H1 (cell line): ENCODE results near the gene ANKRD13B. TPM values are rescaled to one million over a fixed set of nuclear protein-coding genes. Genes with fewer than 3 reads are reported as not detected.

ENCODE experiments used
- CTCF ChIA-PET: fragments of 300-600 bp; sonication (Branson Sonifier 250); formaldehyde crosslinking; loops from one replicate; lab custom pipeline; 2021; ENCODE audit not compliant: partially characterized antibody; lab: Charles Lee
- POLR2A ChIA-PET: fragments of 300-600 bp; sonication (Branson Sonifier 250); formaldehyde crosslinking; loops from one replicate; lab custom pipeline; 2021; ENCODE audit warnings: inconsistent platforms; ENCODE audit not compliant: partially characterized antibody; lab: Charles Lee
- DNase-seq, 2 experiments: peaks; one replicate each; pipeline versions ENCODE4 v3.0.0 to v3.0.0-alpha.2; 2010 to 2022; ENCODE audit warnings: low spot score in 2 of 2, low read depth in 1 of 2, mixed read lengths in 1 of 2
- FAIRE-seq: peaks from 2 replicates; lab custom pipeline; 2011; peaks lifted over from hg19 to GRCh38; lab: Jason Lieb, UNC
- H2AFZ ChIP-seq: 2 replicates; pipeline ENCODE4 v1.8.1; 2012; ENCODE audit warnings: low read length, inconsistent platforms
- H2AK5ac ChIP-seq: 2 replicates; pipeline ENCODE4 v1.6.1; 2013; ENCODE audit warnings: low read depth, low read length
- H2BK120ac ChIP-seq: replicated peaks from 2 replicates; pipeline ENCODE3; 2013; ENCODE audit warnings: low read depth, low read length, inconsistent platforms
- H2BK12ac ChIP-seq: 2 replicates; pipeline ENCODE4 v1.6.1; 2013; ENCODE audit warnings: low read depth, low read length
- H2BK15ac ChIP-seq: 2 replicates; pipeline ENCODE4 v1.6.1; 2013; ENCODE audit warnings: low read length
- H2BK20ac ChIP-seq: 2 replicates; pipeline ENCODE4 v1.6.1; 2013; ENCODE audit warnings: low read length
- H2BK5ac ChIP-seq: 2 replicates; pipeline ENCODE4 v1.6.1; 2013; ENCODE audit warnings: low read depth, low read length
- H3K14ac ChIP-seq: 2 replicates; pipeline ENCODE4 v1.6.1; 2013; ENCODE audit warnings: inconsistent platforms; ENCODE audit not compliant: insufficient read length
- H3K18ac ChIP-seq: 2 replicates; pipeline ENCODE4 v1.6.1; 2013; ENCODE audit warnings: low read length; ENCODE audit errors: extremely low read depth
- H3K23ac ChIP-seq: 2 replicates; pipeline ENCODE4 v1.6.1; 2013; ENCODE audit warnings: inconsistent platforms; ENCODE audit not compliant: insufficient read length
- H3K23me2 ChIP-seq: 2 replicates; pipeline ENCODE4 v1.6.1; 2013; ENCODE audit warnings: low read depth, low read length
- H3K27ac ChIP-seq: 2 replicates; pipeline ENCODE4 v1.6.1; 2011; ENCODE audit warnings: low read depth, low read length, inconsistent platforms
- H3K27me3 ChIP-seq, 4 experiments: replicated peaks in 1 of 4; 1 replicate in 1 of 4; 2 replicates in 3 of 4; pipeline versions ENCODE4 v1.6.1 to v1.8.1; 2011 to 2013; ENCODE audit warnings: low read length in 3 of 4, mild to moderate bottlenecking in 3 of 4, inconsistent platforms in 2 of 4, mixed read lengths in 2 of 4, moderate library complexity in 1 of 4; ENCODE audit not compliant: control insufficient read depth in 3 of 4, insufficient read depth in 3 of 4; ENCODE audit errors: extremely low read depth in 1 of 4
- H3K36me3 ChIP-seq, 4 experiments: 2 replicates each; pipeline versions ENCODE4 v1.6.1 to v1.8.1; 2011 to 2013; ENCODE audit warnings: mild to moderate bottlenecking in 4 of 4, low read length in 3 of 4, moderate library complexity in 2 of 4, control low read depth in 1 of 4, inconsistent platforms in 1 of 4; ENCODE audit not compliant: insufficient read depth in 4 of 4, control insufficient read depth in 2 of 4
- H3K4ac ChIP-seq: replicated peaks from 2 replicates; pipeline ENCODE3; 2013; ENCODE audit warnings: low read length, low read depth, mixed read lengths, inconsistent platforms; ENCODE audit not compliant: insufficient read length
- H3K4me1 ChIP-seq, 4 experiments: replicated peaks in 1 of 4; 1 replicate in 1 of 4; 2 replicates in 3 of 4; pipeline versions ENCODE4 v1.6.1 to v1.8.1; 2011 to 2013; ENCODE audit warnings: low read length in 3 of 4, inconsistent platforms in 2 of 4, mixed read lengths in 1 of 4; ENCODE audit not compliant: insufficient read depth in 4 of 4, control insufficient read depth in 3 of 4
- H3K4me2 ChIP-seq, 2 experiments: 2 replicates each; pipeline versions ENCODE4 v1.6.1 to v1.8.1; 2011 to 2013; ENCODE audit warnings: low read depth in 2 of 2, low read length in 2 of 2, control low read depth in 1 of 2, inconsistent platforms in 1 of 2, mild to moderate bottlenecking in 1 of 2; ENCODE audit not compliant: insufficient read depth in 1 of 2
- H3K4me3 ChIP-seq, 4 experiments: fragments of 200-600, 300-600 bp in 1 of 4; sonication (generic), shearing (Covaris generic), sonication (Bioruptor Twin) in 1 of 4; 2 replicates each; pipeline versions ENCODE4 v1.5.1 to v1.8.1; 2011 to 2016; ENCODE audit warnings: low read length in 4 of 4, low read depth in 3 of 4, control low read depth in 2 of 4, inconsistent platforms in 2 of 4, mild to moderate bottlenecking in 2 of 4, mixed read lengths in 1 of 4, moderate library complexity in 1 of 4; ENCODE audit not compliant: insufficient read depth in 2 of 4; ENCODE audit errors: extremely low read depth in 1 of 4
- H3K56ac ChIP-seq: replicated peaks from 2 replicates; pipeline ENCODE3; 2013; ENCODE audit warnings: low read depth, mild to moderate bottlenecking, mixed read lengths, low read length, inconsistent platforms; ENCODE audit not compliant: insufficient read length
- H3K79me1 ChIP-seq: 2 replicates; pipeline ENCODE4 v1.6.1; 2013; ENCODE audit warnings: low read depth, low read length, control low read depth
- H3K79me2 ChIP-seq, 2 experiments: 2 replicates each; pipeline versions ENCODE4 v1.6.1 to v1.8.1; 2012 to 2013; ENCODE audit warnings: low read length in 2 of 2, mild to moderate bottlenecking in 2 of 2, inconsistent platforms in 1 of 2; ENCODE audit not compliant: insufficient read depth in 2 of 2, control insufficient read depth in 1 of 2
- H3K9ac ChIP-seq, 4 experiments: replicated peaks in 1 of 4; 1 replicate in 1 of 4; 2 replicates in 3 of 4; pipeline versions ENCODE4 v1.6.1 to v1.8.1; 2011 to 2013; ENCODE audit warnings: low read depth in 3 of 4, low read length in 3 of 4, control low read depth in 2 of 4, mild to moderate bottlenecking in 2 of 4, moderate library complexity in 2 of 4, inconsistent platforms in 1 of 4; ENCODE audit errors: extremely low read depth in 1 of 4
- H3K9me3 ChIP-seq, 2 experiments: 2 replicates each; pipeline versions ENCODE4 v1.6.1 to v1.8.1; 2012 to 2013; ENCODE audit warnings: mild to moderate bottlenecking in 2 of 2, moderate library complexity in 2 of 2, control low read depth in 1 of 2, inconsistent platforms in 1 of 2, low read depth in 1 of 2, low read length in 1 of 2, mixed read lengths in 1 of 2; ENCODE audit not compliant: insufficient read depth in 2 of 2
- H4K20me1 ChIP-seq, 2 experiments: replicated peaks in 1 of 2; 2 replicates each; pipeline versions ENCODE3 to v1.8.1; 2011 to 2013; ENCODE audit warnings: inconsistent platforms in 2 of 2, low read length in 2 of 2, mild to moderate bottlenecking in 1 of 2; ENCODE audit not compliant: insufficient read depth in 2 of 2, control insufficient read depth in 1 of 2
- H4K5ac ChIP-seq: 2 replicates; pipeline ENCODE4 v1.6.1; 2013; ENCODE audit warnings: low read length, low read depth, mixed read lengths, inconsistent platforms; ENCODE audit not compliant: insufficient read length
- H4K8ac ChIP-seq: 2 replicates; pipeline ENCODE4 v1.8.0; 2013; ENCODE audit warnings: mild to moderate bottlenecking, moderate library complexity, low read length, inconsistent platforms; ENCODE audit not compliant: insufficient read depth; ENCODE audit errors: extremely low read depth
- H4K91ac ChIP-seq: replicated peaks from 2 replicates; pipeline ENCODE3; 2013; ENCODE audit warnings: low read length, mixed read lengths, inconsistent platforms; ENCODE audit not compliant: insufficient read length
- ASH2L ChIP-seq: fragments of 200-600, 300-600 bp; sonication (generic); IDR thresholded peaks from one replicate; pipeline ENCODE4 v1.7.1; 2017; ENCODE audit warnings: low read length
- YY1 ChIP-seq: IDR thresholded peaks from 2 replicates; pipeline ENCODE4 v1.6.1; 2011; ENCODE audit warnings: low read depth, mild to moderate bottlenecking, low read length
- WGBS, 2 experiments: shearing (Covaris generic) in 1 of 2; methylation state at CpG; one replicate each; pipeline versions ENCODE4 v1.1.6 to v1.1.7; 2013 to 2015; ENCODE audit warnings: low lambda C conversion rate in 2 of 2, mixed read lengths in 2 of 2, inconsistent platforms in 1 of 2, low coverage in 1 of 2, missing lambda C conversion rate in 1 of 2; ENCODE audit not compliant: insufficient replicate concordance in 2 of 2, insufficient coverage in 1 of 2, insufficient read length in 1 of 2; ENCODE audit errors: extremely low coverage in 1 of 2, missing lambda C conversion rate in 1 of 2; 5-methylcytosine and 5-hydroxymethylcytosine counted together
- polyA plus RNA-seq, 7 experiments: library from polyadenylated mRNA; depleted of rRNA in 3 of 7; stranded (reverse) in 5 of 7; unstranded in 2 of 7; fragments of >200 nt in 5 of 7; fragments of 200-250 nt in 2 of 7; gene quantifications; 1 replicate in 5 of 7; 2 replicates in 1 of 7; 4 replicates in 1 of 7; pipeline versions ENCODE4 v1.2.1 to v1.2.3, GENCODE V29; 2011 to 2013; ENCODE audit warnings: missing spikeins in 2 of 7, mixed read lengths in 2 of 7
- total RNA-seq: library from RNA; stranded (reverse); fragmentation: NEBNext Ultra II Directional; extraction: Animal tissue kit (Norgen Biotek cat#: 25700); gene quantifications from 2 replicates; pipeline ENCODE4 v1.2.1, GENCODE V29; 2021

Gene ANKRD13B
- total and polyA plus RNA-seq, 2 of the 8 experiments (the other 6 are each of a cell fraction or from before 2014, with no cell fraction given): 16.4 to 48.5 TPM

DNA sequence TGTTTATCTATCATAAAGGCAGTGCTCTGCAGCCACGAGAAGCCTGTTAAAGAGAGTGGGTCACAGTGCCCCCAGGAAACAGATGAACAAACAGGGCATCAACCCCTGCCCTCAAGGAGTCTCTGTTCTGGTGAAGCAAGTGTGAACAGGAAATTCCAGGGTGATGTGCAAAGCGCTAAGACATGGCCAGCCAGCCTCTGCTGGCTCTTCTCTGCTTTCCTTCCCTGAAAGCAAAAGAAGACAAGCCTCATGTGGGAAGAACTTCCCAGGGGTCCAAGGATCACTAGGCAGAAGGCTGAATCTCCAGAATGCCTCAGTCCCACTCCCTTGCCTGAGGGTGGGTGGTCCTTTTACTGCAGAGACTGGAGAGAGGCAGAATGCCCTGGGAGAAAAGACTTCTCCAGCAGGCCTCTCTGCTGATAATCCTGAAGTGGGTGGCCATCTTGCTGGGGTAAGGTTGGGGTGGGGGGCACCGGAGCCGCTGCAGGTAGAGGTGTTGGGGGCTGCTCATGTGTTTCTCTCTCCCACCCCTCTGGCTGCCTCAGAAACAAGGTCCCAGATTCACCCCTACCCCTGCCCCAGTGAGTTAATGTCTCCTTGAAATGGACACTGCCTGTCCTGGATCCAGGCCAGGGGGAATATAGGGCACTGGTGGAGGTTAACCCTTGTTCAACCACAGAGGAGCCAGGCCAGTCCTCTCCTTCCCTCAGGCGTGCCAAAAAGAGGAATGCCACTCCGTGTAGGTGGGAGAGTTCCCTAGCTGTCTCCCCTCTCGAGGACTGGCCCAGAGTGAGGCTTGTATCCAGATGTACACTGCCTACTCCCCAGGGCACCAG is 2.4 kb downstream of the ANKRD13B start:
- H4K5ac ChIP-seq: no peak overlapping the region
- no peak overlapping the region for H2BK5ac ChIP-seq
- no peak overlapping the region for H3K23ac ChIP-seq
- WGBS, 2 experiments: 88% methylated on average over 7 of the region's 7 CpGs; no CpG with 5 or more reads in 1 of the 2 experiments
- POLR2A ChIA-PET: interaction anchor here (0.9 to 1.7 kb wide), 3 partner anchors 13 to 23 kb away, joined by 4 read pairs; no protein-coding TSS in a partner anchor
- peak overlapping the region; percentile 19; the same call in 1 of the 2 replicates for H2BK12ac ChIP-seq
- no peak overlapping the region; a peak in 1 of 4 replicates for H3K4me2 ChIP-seq
- FAIRE-seq (no peak), DNase-seq (no peak)
- peaks cover 10 to 53% (median 35%) of the 10 kb centered on the region in 4 experiments for H3K4me1 ChIP-seq
- H4K8ac ChIP-seq: no peak overlapping the region
- H3K18ac ChIP-seq: no peak overlapping the region
- no peak overlapping the region for H3K56ac ChIP-seq
- no peak overlapping the region for H3K27ac ChIP-seq
- H3K4me3 ChIP-seq: no peak overlapping the region
- peaks cover 0 to 19% of the 10 kb centered on the region in 2 experiments for H4K20me1 ChIP-seq
- no peaks in the 10 kb centered on the region for H3K36me3 ChIP-seq
- no peak overlapping the region for H3K4ac ChIP-seq
- H2BK20ac ChIP-seq: no peak overlapping the region
- H3K79me1 ChIP-seq: peaks cover 9% of the 10 kb centered on the region
- no peak overlapping the region for H2BK120ac ChIP-seq
- H3K9ac ChIP-seq: no peak overlapping the region
- peaks cover 26% of the 10 kb centered on the region for H3K23me2 ChIP-seq
- H3K79me2 ChIP-seq: peaks cover 0 to 37% of the 10 kb centered on the region in 2 experiments; a peak in 2 of 4 replicates
- no peak overlapping the region for H3K14ac ChIP-seq
- no peak overlapping the region for H2BK15ac ChIP-seq
- no peaks in the 10 kb centered on the region for H3K9me3 ChIP-seq
- H2AFZ ChIP-seq: no peak overlapping the region
- TF ChIP-seq ASH2L (no peak), YY1 (0 out of 2 replicates have a peak, but pooled peaks have one; percentile 9)
- H4K91ac ChIP-seq: no peak overlapping the region
- no peak overlapping the region for H2AK5ac ChIP-seq
- CTCF ChIA-PET: interaction anchor here (0.9 to 8.1 kb wide), 10 partner anchors 10 to 336 kb away, joined by 3 to 167 read pairs (median 7); partner anchors contain the start of gene TP53I13
- peaks cover 0 to 3% (median 0%) of the 10 kb centered on the region in 4 experiments; a peak in 2 of 7 replicates for H3K27me3 ChIP-seq
